Measurements from ENCODE around the gene SREBF1. TPM values are rescaled to one million over a fixed set of nuclear protein-coding genes. Genes with fewer than 3 reads are reported as not detected.

The SREBF1 gene
- total and polyA plus RNA-seq, 2 of the 8 experiments (the other 6 are each of a cell fraction or from before 2014, with no cell fraction given), result 28.6 to 70.8 TPM

DNA sequence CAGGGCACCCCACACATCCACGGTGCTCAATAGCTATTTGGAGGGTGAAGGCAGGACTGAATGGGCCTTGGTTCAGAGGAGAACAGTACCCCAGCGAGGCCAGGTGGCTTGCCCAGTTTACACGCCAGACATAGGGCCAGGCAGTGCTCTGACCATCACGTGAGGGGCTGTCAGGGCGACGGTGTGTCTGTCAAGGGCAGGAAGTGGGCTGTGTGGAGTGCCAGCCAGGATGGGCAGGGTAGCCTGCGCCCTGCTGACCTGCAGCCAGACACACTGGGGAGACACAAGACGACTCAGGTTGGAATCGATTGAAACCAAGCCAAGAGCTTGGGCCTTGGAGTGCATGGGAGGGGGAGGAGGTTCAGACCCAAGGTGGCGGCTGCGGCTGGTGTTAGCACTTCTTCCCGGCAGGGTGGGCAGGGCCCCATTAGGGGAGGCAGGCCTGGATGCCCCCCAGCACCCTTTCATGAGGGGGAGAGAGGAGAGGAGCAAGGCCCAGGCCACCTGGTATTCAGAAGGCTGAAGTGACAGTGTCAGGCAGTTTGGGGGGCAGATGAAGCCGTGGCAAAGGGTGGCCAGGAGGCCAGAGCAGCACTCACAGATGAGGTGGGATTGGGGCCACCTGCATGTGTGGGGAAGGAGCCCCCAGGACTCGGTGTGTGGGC lies 68.2 kb downstream of the SREBF1 start (continued):
- no peak for TF ChIP-seq CHD2 (IDR thresholded peaks at IDR 0.05; ENCODE audit: low read length)
